Measurements from ENCODE around the gene APPBP2. TPM values are rescaled to one million over a fixed set of nuclear protein-coding genes. Genes with fewer than 3 reads are reported as not detected.

APPBP2 gene
- total RNA-seq, 1 experiment from 2014 or later, result 25.8 TPM

- no peak for DNase-seq (ENCODE audit: low read depth, low spot score)
- H3K36me3 ChIP-seq (ENCODE audit: control insufficient read depth, insufficient read depth, low read length), result no peaks in the 10 kb centered on the region
- TF ChIP-seq, protein P1, sequence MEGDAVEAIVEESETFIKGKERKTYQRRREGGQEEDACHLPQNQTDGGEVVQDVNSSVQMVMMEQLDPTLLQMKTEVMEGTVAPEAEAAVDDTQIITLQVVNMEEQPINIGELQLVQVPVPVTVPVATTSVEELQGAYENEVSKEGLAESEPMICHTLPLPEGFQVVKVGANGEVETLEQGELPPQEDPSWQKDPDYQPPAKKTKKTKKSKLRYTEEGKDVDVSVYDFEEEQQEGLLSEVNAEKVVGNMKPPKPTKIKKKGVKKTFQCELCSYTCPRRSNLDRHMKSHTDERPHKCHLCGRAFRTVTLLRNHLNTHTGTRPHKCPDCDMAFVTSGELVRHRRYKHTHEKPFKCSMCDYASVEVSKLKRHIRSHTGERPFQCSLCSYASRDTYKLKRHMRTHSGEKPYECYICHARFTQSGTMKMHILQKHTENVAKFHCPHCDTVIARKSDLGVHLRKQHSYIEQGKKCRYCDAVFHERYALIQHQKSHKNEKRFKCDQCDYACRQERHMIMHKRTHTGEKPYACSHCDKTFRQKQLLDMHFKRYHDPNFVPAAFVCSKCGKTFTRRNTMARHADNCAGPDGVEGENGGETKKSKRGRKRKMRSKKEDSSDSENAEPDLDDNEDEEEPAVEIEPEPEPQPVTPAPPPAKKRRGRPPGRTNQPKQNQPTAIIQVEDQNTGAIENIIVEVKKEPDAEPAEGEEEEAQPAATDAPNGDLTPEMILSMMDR (IDR thresholded peaks at IDR 0.05), result no peak
- TF ChIP-seq REST (IDR thresholded peaks at IDR 0.05; ENCODE audit: insufficient read depth in 1 of 2, low read depth in 2 of 2, low read length in 1 of 2) (no peak), SIN3A (IDR thresholded peaks at IDR 0.05; ENCODE audit: borderline replicate concordance, insufficient read depth, low read depth, low read length) (no peak), TCF7L2 (IDR thresholded peaks at IDR 0.05; ENCODE audit: low read depth, low read length) (no peak), POLR2AphosphoS5 (IDR thresholded peaks at IDR 0.05; ENCODE audit: low read depth, low read length) (no peak)
- H3K4me3 ChIP-seq (ENCODE audit: low read depth in 2 of 2, low read length in 2 of 2), result no peak overlapping the region
- H3K9me3 ChIP-seq (ENCODE audit: control insufficient read depth, insufficient read depth, low read depth, low read length), result no peaks in the 10 kb centered on the region
- ChIA-PET CTCF (no interaction called here), POLR2A (no interaction called here)
- no peaks in the 10 kb centered on the region for H3K27me3 ChIP-seq (ENCODE audit: control insufficient read depth, insufficient read depth, low read length)
- no peak overlapping the region for H3K27ac ChIP-seq (ENCODE audit: low read length)
- ATAC-seq, result no peak
- intact Hi-C loops (cut with micrococcal nuclease; ENCODE audit: unreplicated experiment) (no loop called here), in situ Hi-C loops (cut with HindIII; ENCODE audit: low pct_unique_long_range_greater_than_20kb, low sequenced_read_pairs) (no loop called here)
- BruUV-seq (replicated peaks), result no TSS peak
- no peaks in the 10 kb centered on the region; the same call in 1 of the 2 replicates for H3K4me1 ChIP-seq (ENCODE audit: control insufficient read depth, insufficient read depth, low read length)
Observed at GRCh38 chr17:60573236-60574051, 47.4 kb upstream of the APPBP2 start.

DNA sequence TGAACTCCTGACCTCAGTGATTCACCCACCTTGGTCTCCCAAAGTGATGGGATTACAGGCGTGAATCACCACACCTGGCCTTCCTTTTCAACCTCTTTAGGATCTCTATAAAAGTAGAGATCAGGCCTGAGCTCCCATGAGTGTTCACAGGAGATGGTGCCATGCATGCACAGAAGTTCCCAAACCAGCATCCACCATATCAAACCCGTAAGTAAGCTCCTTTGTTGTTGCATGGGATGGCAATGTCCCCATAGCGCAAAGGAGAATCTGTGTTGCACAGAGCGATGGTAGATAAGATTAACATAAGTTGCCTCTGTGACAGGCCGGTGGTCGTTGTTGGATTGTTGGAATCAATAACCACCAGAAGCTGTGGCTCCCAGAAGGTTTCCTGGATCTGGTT, 39.2 kb upstream of the APPBP2 start:
- Histone ChIP-seq H3K9me3 (ENCODE audit: control insufficient read depth, insufficient read depth, low read depth, low read length) (no peaks in the 10 kb centered on the region), H3K27ac (ENCODE audit: low read length) (no peak overlapping the region), H3K36me3 (ENCODE audit: control insufficient read depth, insufficient read depth, low read length) (no peaks in the 10 kb centered on the region), H3K4me3 (ENCODE audit: low read depth in 2 of 2, low read length in 2 of 2) (no peak overlapping the region), H3K27me3 (ENCODE audit: control insufficient read depth, insufficient read depth, low read length) (no peaks in the 10 kb centered on the region), H3K4me1 (ENCODE audit: control insufficient read depth, insufficient read depth, low read length) (no peaks in the 10 kb centered on the region)
- intact Hi-C loops (cut with micrococcal nuclease; ENCODE audit: unreplicated experiment), result no loop called here
- TF ChIP-seq POLR2AphosphoS5 (IDR thresholded peaks at IDR 0.05; ENCODE audit: low read depth, low read length) (no peak), SIN3A (IDR thresholded peaks at IDR 0.05; ENCODE audit: borderline replicate concordance, insufficient read depth, low read depth, low read length) (no peak), TCF7L2 (IDR thresholded peaks at IDR 0.05; ENCODE audit: low read depth, low read length) (no peak), REST (IDR thresholded peaks at IDR 0.05; ENCODE audit: insufficient read depth in 1 of 2, low read depth in 2 of 2, low read length in 1 of 2) (no peak)
- TF ChIP-seq, protein P1 (IDR thresholded peaks at IDR 0.05), result no peak
- no peak for ATAC-seq
- POLR2A ChIA-PET, result interaction anchor here (0.6 kb wide), 1 partner anchor 32 kb away, joined by 3 read pairs; no protein-coding TSS in a partner anchor
- no TSS peak for BruUV-seq (replicated peaks)
- CTCF ChIA-PET, result no interaction called here
- in situ Hi-C loops (cut with HindIII; ENCODE audit: low pct_unique_long_range_greater_than_20kb, low sequenced_read_pairs), result no loop called here
- no peak for DNase-seq (ENCODE audit: low read depth, low spot score)
